HG02798 (cell line): ENCODE measurements around the gene HTR1D.

Source experiments
- ATAC-seq: cut with Tn5 transposase; IDR thresholded peaks from one replicate; pipeline ENCODE4 v1.9.1; 2021; ENCODE audit warnings: mild to moderate bottlenecking; ENCODE audit not compliant: unreplicated experiment, poor library complexity

HTR1D gene

DNA sequence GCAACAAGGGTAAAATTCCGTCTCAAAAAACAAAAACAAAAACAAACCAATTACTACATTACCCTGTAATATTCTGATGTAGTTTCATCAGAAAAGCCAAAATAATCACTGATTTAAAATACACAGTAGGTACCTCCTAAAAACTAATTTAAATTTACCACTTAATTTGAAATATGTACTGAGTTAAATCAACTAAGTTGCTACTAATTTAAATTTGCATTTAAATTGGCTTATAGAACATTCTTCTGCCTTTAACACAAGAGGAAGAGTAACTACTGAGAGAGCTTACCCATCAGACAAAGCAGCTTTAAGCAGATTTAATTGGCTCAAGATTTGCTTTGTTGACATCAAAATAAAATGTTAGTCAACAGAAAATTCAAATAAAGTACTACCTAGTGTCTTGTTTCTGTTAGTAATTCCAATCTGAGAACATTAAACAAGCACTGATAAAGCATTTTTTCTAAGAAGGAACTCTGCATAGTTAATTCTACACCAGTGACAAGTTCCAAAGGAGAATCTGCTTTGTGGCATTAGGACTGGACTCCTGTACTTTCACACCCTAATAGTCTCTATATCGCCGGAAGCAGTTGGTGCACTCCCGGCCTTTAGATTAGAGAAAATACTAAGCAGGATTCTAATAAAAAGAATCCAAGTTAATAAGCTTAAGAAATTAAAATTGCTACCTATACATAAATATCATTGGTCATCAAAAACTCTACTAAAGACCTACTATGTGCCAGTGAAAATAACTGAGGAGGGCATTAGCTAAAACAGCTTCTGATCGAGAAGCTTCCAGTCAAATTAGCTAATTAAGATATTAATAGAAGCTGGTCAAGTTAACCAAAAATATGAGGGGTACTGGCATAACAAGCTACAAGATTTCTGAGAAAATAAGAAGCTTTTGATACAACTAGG, 57.1 kb downstream of the HTR1D start:
- ATAC-seq, result no peak

DNA sequence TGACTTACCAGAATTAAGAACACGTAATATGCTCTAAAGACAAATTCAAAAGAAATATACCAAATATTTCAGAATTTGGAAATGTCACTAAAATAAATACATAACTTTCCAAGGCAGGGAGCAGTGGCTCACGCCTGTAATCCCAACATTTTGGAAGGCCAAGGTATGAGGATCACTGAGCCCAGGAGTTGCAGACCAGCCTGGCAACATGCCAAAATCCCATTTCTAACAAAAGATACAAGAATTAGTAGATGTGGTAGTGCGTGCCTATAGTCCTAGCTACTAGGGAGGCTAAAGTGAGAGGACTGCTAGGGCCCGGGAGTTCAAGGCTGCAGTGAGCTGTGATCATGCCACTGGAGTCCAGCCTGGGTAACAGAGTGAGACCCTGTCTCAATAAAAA, 60.4 kb downstream of the HTR1D start:
- no peak for ATAC-seq

DNA sequence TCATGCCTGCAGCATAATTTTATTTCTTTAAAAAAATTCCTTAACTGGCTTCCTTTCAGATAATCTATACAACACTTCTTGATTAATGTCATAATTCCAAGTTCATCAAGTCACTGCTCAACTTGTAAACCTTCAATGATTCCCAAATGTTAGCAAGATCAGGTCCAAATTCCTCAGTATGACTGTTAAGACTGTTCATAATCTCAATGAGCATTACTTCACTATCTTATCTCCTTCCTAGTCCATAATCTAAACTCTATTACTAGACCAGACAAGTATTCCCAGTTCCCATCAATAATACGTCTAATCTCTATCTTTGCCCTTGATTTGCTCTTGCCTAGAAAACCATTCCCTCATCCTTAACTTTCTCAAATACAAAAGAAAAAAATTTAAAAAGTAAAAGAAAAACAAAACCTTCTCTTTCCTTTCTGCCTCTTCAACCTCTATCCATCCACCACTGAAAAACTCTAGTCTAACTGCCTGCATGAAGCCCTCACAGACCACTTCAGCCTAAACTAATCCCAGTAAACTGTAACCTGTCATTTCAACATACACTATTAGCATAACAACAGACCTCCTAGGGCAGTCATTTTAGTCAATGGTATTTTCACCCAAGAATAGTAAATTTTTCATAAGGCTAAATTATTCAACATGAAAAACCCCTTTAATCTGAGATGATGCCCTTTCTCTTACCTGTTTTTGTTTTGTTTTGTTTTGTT, 64.2 kb downstream of the HTR1D start:
- no peak for ATAC-seq

DNA sequence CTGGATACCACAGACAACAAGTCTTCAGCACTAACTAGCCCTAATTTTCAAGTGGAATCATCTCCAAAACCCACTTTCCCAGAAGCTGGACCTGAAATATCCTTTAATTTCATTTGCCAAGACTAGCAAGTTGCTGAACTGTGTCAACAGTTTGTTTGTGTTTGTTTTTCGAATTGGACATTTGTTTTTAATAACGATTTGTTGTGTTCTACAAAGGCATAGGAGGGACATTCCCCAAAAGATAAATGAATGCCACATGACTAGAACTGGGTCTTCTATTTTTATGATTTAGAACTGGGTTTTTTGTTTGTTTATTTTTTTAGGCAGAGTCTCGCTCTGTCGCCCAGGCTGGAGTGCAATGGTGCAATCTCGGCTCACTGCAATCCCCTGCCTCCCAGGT, 66.6 kb downstream of the HTR1D start:
- no peak for ATAC-seq

DNA sequence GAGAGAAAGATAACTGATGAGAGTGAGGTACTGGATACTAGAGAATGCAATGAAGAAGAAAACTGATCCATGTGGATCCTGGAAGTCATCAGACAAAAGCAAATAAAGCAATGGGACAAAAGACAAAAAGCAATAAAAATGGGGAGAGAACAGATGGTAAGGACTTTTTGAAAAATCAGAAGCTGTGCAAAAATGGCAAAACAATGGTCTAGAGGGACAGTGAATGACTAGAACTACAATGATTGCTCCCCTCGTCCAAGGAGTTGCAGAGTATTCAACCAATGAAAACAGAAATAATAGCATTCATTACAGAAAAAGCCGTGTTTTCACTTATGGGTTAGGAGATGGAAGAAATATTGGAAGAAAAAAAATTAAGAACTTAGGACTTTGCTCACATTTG, 67.2 kb downstream of the HTR1D start:
- ATAC-seq, result no peak

DNA sequence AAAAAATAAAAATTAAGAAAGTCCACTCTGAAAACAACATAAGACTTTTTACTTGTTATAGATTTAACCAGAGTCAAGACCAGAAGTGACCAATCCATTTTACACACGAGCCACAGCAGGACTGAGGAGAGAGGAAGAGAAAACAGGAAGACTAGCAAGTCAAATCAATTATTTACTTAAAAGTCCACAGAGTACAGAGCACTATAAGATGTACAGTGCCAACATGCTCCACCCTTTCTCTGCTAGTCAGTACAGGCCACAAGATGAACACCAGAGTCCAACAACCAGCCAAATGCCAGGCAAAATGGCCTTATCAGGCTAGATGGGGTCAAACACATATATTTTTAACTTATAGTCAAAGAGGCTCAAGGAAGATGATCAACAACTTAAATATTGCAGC, 68.2 kb downstream of the HTR1D start:
- ATAC-seq, result no peak

DNA sequence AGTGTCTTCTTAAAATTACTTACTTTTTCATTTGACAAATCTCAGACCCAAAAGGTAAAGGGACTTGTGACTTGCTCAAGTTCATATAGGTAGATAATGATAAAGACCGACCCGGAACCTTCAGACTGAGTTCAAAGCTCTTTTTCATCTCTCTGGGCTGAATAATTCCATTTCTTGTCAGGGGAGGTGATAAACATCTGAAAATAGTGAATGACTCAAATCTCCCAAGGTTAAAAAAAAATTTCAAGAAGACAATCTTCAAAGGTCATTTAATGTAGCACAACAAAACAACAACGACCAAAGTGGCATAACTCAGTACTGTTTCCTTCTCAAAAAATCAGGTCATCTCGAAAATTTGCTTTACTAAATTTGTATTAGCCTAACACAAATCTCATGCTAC, 69.2 kb downstream of the HTR1D start:
- no peak for ATAC-seq
